Raji (cell line): ENCODE data around the gene API5.

Experiments
- POLR2A ChIP-seq: IDR thresholded peaks from 2 replicates; pipeline ENCODE4 v1.6.1; 2011; ENCODE audit warnings: low read depth, low read length, control low read depth; ENCODE audit not compliant: insufficient read depth

API5 gene

GRCh38 chr11:43311791-43312607 is at the start of gene API5:
Gene API5, plus strand, starts transcription at chr11:43311996. Its CDS starts 132 bp downstream, at chr11:43312128.
- TF ChIP-seq POLR2A, result peak; percentile 88

DNA sequence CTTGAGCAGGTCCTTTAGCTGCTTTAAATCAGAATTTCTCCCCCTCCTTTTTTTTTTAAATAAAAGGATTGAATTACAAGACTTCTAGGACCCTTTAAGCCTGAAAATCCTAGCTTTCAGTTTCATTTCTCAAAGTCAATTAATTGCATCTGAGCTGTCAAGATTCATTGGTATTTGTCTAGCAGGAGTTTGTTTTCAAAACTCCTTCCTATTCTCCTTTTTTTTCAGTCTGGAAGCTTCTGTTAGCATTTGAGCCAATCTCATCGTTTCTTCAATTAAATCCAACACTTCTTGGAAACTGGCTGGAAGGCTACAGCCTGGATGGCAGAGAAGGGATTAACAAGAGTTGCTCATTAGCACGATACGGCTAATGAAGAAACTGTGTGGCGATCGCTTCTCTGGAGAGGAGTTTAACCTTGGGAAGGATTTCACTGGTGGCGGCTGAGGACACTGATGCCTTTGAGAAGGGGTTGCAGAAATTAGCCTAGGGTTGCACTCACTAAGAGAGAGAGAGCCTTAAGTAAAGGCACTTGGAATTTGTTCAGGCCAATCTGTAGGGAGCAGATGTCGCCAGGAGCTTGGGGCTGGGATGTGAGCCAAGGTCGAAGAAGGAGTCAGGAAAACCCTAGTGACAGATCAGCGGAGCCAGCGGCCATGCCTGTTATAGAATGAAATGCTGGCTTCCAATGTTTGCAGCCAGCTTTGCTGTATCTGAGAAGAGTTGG is 43.8 kb upstream of the API5 start:
- no peak for TF ChIP-seq POLR2A

DNA sequence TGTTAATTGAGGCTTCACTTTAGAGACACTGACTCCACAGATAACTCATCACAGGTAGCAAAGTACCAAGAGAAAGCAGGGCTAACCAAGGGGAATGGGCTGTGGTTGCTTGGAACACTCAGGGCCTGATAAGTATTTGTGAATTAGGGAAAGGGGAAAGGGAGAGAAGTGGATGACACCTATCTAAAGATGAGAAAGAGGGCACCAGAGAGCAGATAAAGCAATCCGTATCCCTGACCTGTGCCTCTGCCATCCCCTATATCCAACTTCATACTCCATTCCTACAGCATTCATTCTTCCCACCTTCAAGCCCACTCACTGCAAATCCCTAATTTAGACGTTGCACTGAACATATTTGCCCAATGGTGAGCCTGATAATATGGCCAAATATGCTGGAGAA is 43.0 kb upstream of the API5 start:
- no peak for TF ChIP-seq POLR2A

DNA sequence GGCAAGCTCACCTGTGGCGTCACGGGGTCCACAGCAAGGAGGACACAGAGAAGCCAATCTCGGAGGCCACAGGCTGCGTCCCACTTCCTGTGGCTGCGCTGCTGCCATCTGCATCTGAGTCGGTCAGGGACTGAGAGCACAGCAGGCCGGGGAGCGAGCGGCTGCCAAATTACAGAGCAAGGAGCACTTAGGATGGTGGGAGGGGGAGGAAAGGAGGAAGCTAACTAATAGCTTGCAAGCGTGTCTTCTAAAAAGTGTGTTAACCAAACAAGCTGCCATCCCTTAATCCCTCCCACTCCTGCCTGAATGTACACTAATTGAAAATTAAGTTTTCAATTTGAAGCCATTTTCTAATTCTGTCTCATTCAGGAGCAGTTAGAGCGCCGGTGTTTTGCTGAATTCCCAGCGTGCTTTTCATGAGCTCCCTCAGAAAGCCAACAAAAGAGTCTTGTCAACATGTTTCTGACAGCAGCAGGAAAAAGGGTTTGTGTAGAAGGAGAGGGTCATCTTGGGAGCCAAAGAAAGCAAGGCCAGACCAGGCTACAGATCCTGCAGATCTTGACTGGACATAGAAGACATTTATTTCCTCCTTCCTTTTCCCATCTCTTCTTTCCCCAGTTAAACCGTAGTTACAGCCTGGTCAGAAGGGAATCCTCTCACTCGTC is 42.4 kb upstream of the API5 start:
- TF ChIP-seq POLR2A, result no peak

GRCh38 chr11:43270468-43270867 is 41.3 kb upstream of the API5 start:
- no peak for TF ChIP-seq POLR2A

- no peak for TF ChIP-seq POLR2A
Observed at GRCh38 chr11:43278193-43278956, 33.4 kb upstream of the API5 start.

DNA sequence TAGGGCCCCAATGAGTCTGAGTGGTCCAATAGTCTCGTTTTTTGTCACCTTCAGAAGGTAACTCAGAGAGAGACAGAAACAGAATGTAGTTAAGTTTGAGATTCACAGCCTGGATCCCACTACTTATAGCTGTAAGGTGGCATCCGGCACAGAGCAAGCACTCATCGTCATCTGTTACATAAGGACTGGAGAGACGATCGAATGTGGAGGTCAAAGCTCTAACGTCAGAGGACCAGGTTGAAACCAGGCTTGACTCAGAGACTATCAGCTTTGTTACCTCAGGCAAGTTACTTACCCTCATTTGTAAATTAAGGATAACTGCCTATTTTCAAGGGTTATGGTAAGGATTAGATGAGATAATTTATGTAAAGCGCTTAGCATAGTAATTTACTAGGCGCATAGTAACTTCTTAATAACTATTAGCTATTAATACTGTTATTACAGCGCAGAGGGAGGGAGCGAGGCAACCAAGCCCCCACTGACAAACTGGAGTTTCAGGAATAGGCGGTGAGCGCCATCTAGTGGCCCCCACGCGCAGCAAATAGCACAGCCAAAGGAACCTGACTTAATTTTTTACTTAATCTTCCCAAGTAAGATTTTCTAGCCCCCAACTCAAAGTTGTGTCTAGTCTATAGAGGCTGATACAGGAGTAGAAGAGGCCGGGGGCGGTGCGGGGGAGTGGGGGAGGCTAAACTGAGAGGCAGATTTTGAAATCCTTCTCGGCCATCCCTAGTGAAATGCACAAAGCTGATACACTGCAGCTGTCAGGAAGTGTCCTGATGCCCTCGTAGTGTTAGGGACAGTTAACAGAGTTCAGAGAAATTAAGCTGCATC is 29.0 kb upstream of the API5 start:
- TF ChIP-seq POLR2A, result no peak

DNA sequence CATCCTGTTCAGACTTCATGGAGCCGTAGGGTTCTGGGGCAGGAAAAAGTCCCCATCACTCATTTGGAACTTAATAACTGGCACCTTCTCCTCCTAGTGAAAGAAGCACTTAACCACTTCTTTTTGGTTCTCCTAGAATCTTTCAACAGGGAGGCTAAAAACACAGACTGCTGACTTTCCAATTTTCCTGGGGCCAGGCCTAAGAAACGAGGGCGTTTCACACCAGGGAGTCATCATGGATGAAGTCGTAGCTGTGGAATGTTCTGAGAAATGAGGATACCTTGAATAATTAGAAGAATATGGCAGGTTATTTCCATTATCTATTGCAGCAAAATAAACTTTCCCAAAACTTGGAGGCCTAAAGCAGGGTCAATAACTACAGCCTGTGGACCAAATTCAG is 26.0 kb upstream of the API5 start:
- no peak for TF ChIP-seq POLR2A

- no peak for TF ChIP-seq POLR2A
Observed at GRCh38 chr11:43289368-43289767, 22.4 kb upstream of the API5 start.

GRCh38 chr11:43298397-43298796 is 13.4 kb upstream of the API5 start:
- no peak for TF ChIP-seq POLR2A

GRCh38 chr11:43315966-43316365 is 4.2 kb downstream of the API5 start:
- TF ChIP-seq POLR2A, result no peak

GRCh38 chr11:43316451-43316850 is 4.7 kb downstream of the API5 start:
- TF ChIP-seq POLR2A, result no peak

- TF ChIP-seq POLR2A, result no peak
Observed at GRCh38 chr11:43327987-43328386, 16.2 kb downstream of the API5 start.

DNA sequence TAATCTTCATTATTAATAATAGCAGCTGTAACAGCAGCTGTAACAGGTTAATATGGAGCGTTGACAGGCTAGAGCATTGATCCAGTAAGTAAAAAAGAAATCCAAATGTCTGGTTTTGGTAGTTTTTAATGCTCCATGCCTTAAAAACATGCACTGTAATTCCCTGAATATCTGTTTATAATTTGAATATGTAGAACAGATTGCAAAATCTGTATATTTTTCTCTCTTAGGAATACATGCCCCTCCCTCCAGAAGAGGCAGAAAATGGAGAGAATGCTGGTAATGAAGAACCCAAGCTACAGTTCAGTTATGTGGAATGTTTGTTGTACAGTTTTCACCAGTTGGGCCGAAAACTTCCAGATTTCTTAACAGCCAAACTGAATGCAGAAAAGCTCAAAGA is 16.7 kb downstream of the API5 start:
- TF ChIP-seq POLR2A, result no peak
